Measurements from ENCODE around the gene PACS1.

GRCh38 chr11:66052664-66052982, 17.4 kb upstream of the PACS1 start:
- TF ChIP-seq POLR2AphosphoS5 (IDR thresholded peaks at IDR 0.05; ENCODE audit: low read depth, low read length) (no peak), POLR2A (IDR thresholded peaks at IDR 0.05; ENCODE audit: low read depth, low read length) (no peak), SPI1 (IDR thresholded peaks at IDR 0.05; ENCODE audit: low read depth, low read length) (no peak), TAF1 (IDR thresholded peaks at IDR 0.05; ENCODE audit: low read depth, low read length) (no peak)

All from GM12891 (cell line).